Brain microvascular endothelial cell (primary cell): ENCODE measurements around the gene RAET1L.

Source experiments
- DNase-seq: peaks from one replicate; pipeline ENCODE4 v3.0.0-alpha.2; 2020
- H3K27ac ChIP-seq: fragments of 250-450 bp; sonication (Bioruptor Pico); 2 replicates; pipeline ENCODE4 v1.5.1; 2020; ENCODE audit warnings: mild to moderate bottlenecking, moderate library complexity
- H3K27me3 ChIP-seq: fragments of 250-450 bp; sonication (Bioruptor Pico); replicated peaks from 2 replicates; pipeline ENCODE4 v1.5.1; 2020; ENCODE audit warnings: mild to moderate bottlenecking
- H3K36me3 ChIP-seq: fragments of 250-450 bp; sonication (Bioruptor Pico); replicated peaks from 2 replicates; pipeline ENCODE4 v1.5.1; 2020; ENCODE audit warnings: mild to moderate bottlenecking
- H3K4me3 ChIP-seq: 2 replicates; pipeline ENCODE4 v1.5.1; 2011; ENCODE audit warnings: low read depth, mild to moderate bottlenecking, control low read depth, low read length, moderate library complexity
- CTCF ChIP-seq: IDR thresholded peaks from 2 replicates; pipeline ENCODE4 v1.5.1; 2011; ENCODE audit warnings: low read depth, mild to moderate bottlenecking, moderate library complexity, low read length, control low read depth, inconsistent platforms; ENCODE audit errors: missing control alignments
- in situ Hi-C: cut with HindIII; loops from 2 replicates; pipeline ENCODE4 v1.10.0; 2017; ENCODE audit warnings: low sequenced_read_pairs, low pct_ligation_motif_present

RAET1L gene

GRCh38 chr6:150032598-150032997 is 7.3 kb upstream of the RAET1L start:
- Histone ChIP-seq H3K27ac (no peak overlapping the region), H3K27me3 (peaks cover 38% of the 10 kb centered on the region), H3K36me3 (no peaks in the 10 kb centered on the region), H3K4me3 (no peak overlapping the region)
- DNase-seq: no peak
- TF ChIP-seq CTCF: no peak
- in situ Hi-C loops: no loop called here

- no peak for DNase-seq
- no peak for TF ChIP-seq CTCF
- Histone ChIP-seq H3K36me3 (no peaks in the 10 kb centered on the region), H3K27ac (no peak overlapping the region), H3K4me3 (no peak overlapping the region), H3K27me3 (peaks cover 38% of the 10 kb centered on the region)
- in situ Hi-C loops: no loop called here
Observed at GRCh38 chr6:150030611-150031010, 5.3 kb upstream of the RAET1L start.

- Histone ChIP-seq H3K4me3 (no peak overlapping the region), H3K36me3 (no peaks in the 10 kb centered on the region), H3K27me3 (peaks cover 38% of the 10 kb centered on the region), H3K27ac (no peak overlapping the region)
- no peak for DNase-seq
- no peak for TF ChIP-seq CTCF
- in situ Hi-C loops: no loop called here
Observed at GRCh38 chr6:150029749-150030148, 4.4 kb upstream of the RAET1L start.

- Histone ChIP-seq H3K27me3 (peaks cover 38% of the 10 kb centered on the region), H3K4me3 (no peak overlapping the region), H3K27ac (no peak overlapping the region), H3K36me3 (no peaks in the 10 kb centered on the region)
- in situ Hi-C loops: no loop called here
- no peak for DNase-seq
- no peak for TF ChIP-seq CTCF
Observed at GRCh38 chr6:150029276-150029675, 3.9 kb upstream of the RAET1L start.

GRCh38 chr6:150028799-150029198 is 3.5 kb upstream of the RAET1L start:
- no peak for TF ChIP-seq CTCF
- Histone ChIP-seq H3K4me3 (no peak overlapping the region), H3K27ac (no peak overlapping the region), H3K27me3 (peaks cover 39% of the 10 kb centered on the region), H3K36me3 (no peaks in the 10 kb centered on the region)
- in situ Hi-C loops: no loop called here
- DNase-seq: no peak

GRCh38 chr6:150027806-150028565 is 2.7 kb upstream of the RAET1L start:
- Histone ChIP-seq H3K27ac (no peak overlapping the region), H3K27me3 (peaks cover 36% of the 10 kb centered on the region), H3K4me3 (no peak overlapping the region), H3K36me3 (no peaks in the 10 kb centered on the region)
- in situ Hi-C loops: no loop called here
- TF ChIP-seq CTCF: no peak
- DNase-seq: no peak
